HepG2 (cell line): ENCODE measurements around the gene ATP5F1C. TPM values are rescaled to one million over a fixed set of nuclear protein-coding genes. Genes with fewer than 3 reads are reported as not detected.
A peak's percentile ranks its signal among the peaks of the same experiment; 100 is the strongest.
"Not testable (repeated sequence)": the region's sequence is repeated elsewhere in the genome, so short reads cannot be mapped to it uniquely, and the experiment has no call there.

Experiments
- ATAC-seq: fragments of 200-7000 bp; cut with Tn5 transposase; 3 replicates; pipeline ENCODE4 v1.9.1; 2020; ENCODE audit warnings: mild to moderate bottlenecking, moderate library complexity
- BruUV-seq: library from RNA; stranded (reverse); fragments of 400-500 nt; replicated peaks from 2 replicates; lab custom pipeline; 2021; lab: Mats Ljungman, UMichigan
- CTCF ChIA-PET: fragments of 300-600 bp; formaldehyde crosslinking; extraction: SDS; loops from one replicate; lab custom pipeline; 2021; ENCODE audit warnings: low total read pairs, inconsistent platforms, low intra/inter-chr PET ratio; lab: Yijun Ruan, JAX
- POLR2A ChIA-PET: fragments of 350-600 bp; sonication (Branson Sonifier 250); formaldehyde crosslinking; loops from one replicate; lab custom pipeline; 2020; ENCODE audit warnings: antibody characterized with exemption, inconsistent platforms; lab: Yijun Ruan, JAX
- DNase-seq: peaks from one replicate; pipeline ENCODE4 v3.0.0-alpha.2; 2015; ENCODE audit warnings: low spot score
- FAIRE-seq: peaks from 3 replicates; lab custom pipeline; 2011; peaks lifted over from hg19 to GRCh38; lab: Jason Lieb, UNC
- H2AFZ ChIP-seq: one replicate; pipeline ENCODE4 v1.6.1; 2011; ENCODE audit warnings: low read length, inconsistent platforms
- H3K27ac ChIP-seq: fragments of 300-600 bp; 3 replicates; pipeline ENCODE4 v1.8.0; 2011; ENCODE audit warnings: mixed run types, mild to moderate bottlenecking, mixed read lengths, low read length, inconsistent platforms; ENCODE audit not compliant: insufficient read depth; ENCODE audit errors: extremely low read length
- H3K27me3 ChIP-seq, 2 experiments: fragments of 200-600 bp in 1 of 2; 2 replicates in 1 of 2; 3 replicates in 1 of 2; pipeline versions ENCODE4 v1.6.0 to v1.8.0; 2011; ENCODE audit warnings: low read length in 2 of 2, mild to moderate bottlenecking in 2 of 2, moderate library complexity in 2 of 2, inconsistent platforms in 1 of 2; ENCODE audit not compliant: insufficient read depth in 2 of 2, control insufficient read depth in 1 of 2
- H3K36me3 ChIP-seq, 2 experiments: fragments of 200-600 bp in 1 of 2; replicated peaks in 1 of 2; 2 replicates in 1 of 2; 3 replicates in 1 of 2; pipeline versions ENCODE4 v1.5.1 to v1.8.0; 2011; ENCODE audit warnings: low read length in 2 of 2, inconsistent platforms in 1 of 2; ENCODE audit not compliant: insufficient read depth in 2 of 2, control insufficient read depth in 1 of 2
- H3K4me1 ChIP-seq: 2 replicates; pipeline ENCODE4 v1.5.1; 2012; ENCODE audit warnings: low read length, inconsistent platforms; ENCODE audit not compliant: insufficient read depth
- H3K4me2 ChIP-seq: 2 replicates; pipeline ENCODE4 v1.6.0; 2011; ENCODE audit warnings: low read depth, low read length, inconsistent platforms
- H3K4me3 ChIP-seq, 3 experiments: fragments of 200-600 bp in 1 of 3; sonication (generic), shearing (Covaris generic) in 1 of 3; replicated peaks in 1 of 3; 2 replicates each; pipeline ENCODE4 v1.5.1; 2011 to 2016; ENCODE audit warnings: low read length in 3 of 3, inconsistent platforms in 2 of 3, low read depth in 2 of 3, mild to moderate bottlenecking in 2 of 3, control low read depth in 1 of 3, mixed read lengths in 1 of 3; ENCODE audit not compliant: insufficient read depth in 1 of 3
- H3K79me2 ChIP-seq: one replicate; pipeline ENCODE4 v1.6.1; 2011; ENCODE audit warnings: low read length, inconsistent platforms; ENCODE audit not compliant: insufficient read depth
- H3K9ac ChIP-seq: 2 replicates; pipeline ENCODE4 v1.6.0; 2011; ENCODE audit warnings: mild to moderate bottlenecking, low read depth, low read length, inconsistent platforms; ENCODE audit not compliant: insufficient read depth
- H3K9me3 ChIP-seq: 2 replicates; pipeline ENCODE4 v1.5.1; 2012; ENCODE audit warnings: mild to moderate bottlenecking, low read length
- H4K20me1 ChIP-seq: 2 replicates; pipeline ENCODE4 v1.6.0; 2011; ENCODE audit warnings: inconsistent platforms, mild to moderate bottlenecking, low read length, moderate library complexity; ENCODE audit not compliant: insufficient read depth
- ARID3A ChIP-seq: IDR thresholded peaks from 2 replicates; pipeline ENCODE4 v1.6.1; 2012; ENCODE audit warnings: low read depth, low read length, improper control_type of control experiment
- ARID5B ChIP-seq: IDR thresholded peaks from 2 replicates; pipeline ENCODE4 v1.4.0; 2020; ENCODE audit warnings: mild to moderate bottlenecking, missing genetic modification reagents
- FOXP4 ChIP-seq: sonication (generic); formaldehyde crosslinking; IDR thresholded peaks from 2 replicates; pipeline ENCODE4 v1.4.0; 2020; ENCODE audit warnings: missing genetic modification reagents
- MEF2D ChIP-seq: sonication (generic); formaldehyde crosslinking; IDR thresholded peaks from 2 replicates; pipeline ENCODE4 v1.5.1; 2020; ENCODE audit warnings: mild to moderate bottlenecking, missing genetic modification reagents
- PAXIP1 ChIP-seq: sonication (generic); formaldehyde crosslinking; conservative IDR thresholded peaks from 2 replicates; pipeline ENCODE4 v1.4.0; 2020; ENCODE audit warnings: mild to moderate bottlenecking, missing genetic modification reagents, moderate library complexity
- PITX1 ChIP-seq: sonication (generic); formaldehyde crosslinking; IDR thresholded peaks from 2 replicates; pipeline ENCODE4 v1.5.1; 2020; ENCODE audit warnings: mild to moderate bottlenecking, missing genetic modification reagents
- SALL1 ChIP-seq: sonication (generic); formaldehyde crosslinking; IDR thresholded peaks from 2 replicates; pipeline ENCODE4 v1.8.0; 2022; ENCODE audit warnings: mild to moderate bottlenecking, missing genetic modification reagents
- SAP130 ChIP-seq: IDR thresholded peaks from 2 replicates; pipeline ENCODE4 v1.6.1; 2016; ENCODE audit warnings: low read depth
- SIX4 ChIP-seq: sonication (generic); formaldehyde crosslinking; IDR thresholded peaks from 2 replicates; pipeline ENCODE4 v1.4.0; 2020; ENCODE audit warnings: missing genetic modification reagents
- SOX13 ChIP-seq, 3 experiments: fragments of 450-650 bp in 1 of 3; sonication (generic) in 1 of 3; formaldehyde crosslinking in 1 of 3; IDR thresholded peaks in 2 of 3; conservative IDR thresholded peaks in 1 of 3; 2 replicates each; pipeline versions ENCODE4 v1.5.0 to v1.6.1; 2016 to 2020; ENCODE audit warnings: antibody characterized with exemption in 1 of 3, mild to moderate bottlenecking in 1 of 3, missing compliant biosample characterization in 1 of 3, missing genetic modification reagents in 1 of 3, moderate library complexity in 1 of 3
- SP5 ChIP-seq: IDR thresholded peaks from 2 replicates; pipeline ENCODE4 v1.6.1; 2016; ENCODE audit warnings: low read depth, borderline replicate concordance
- TBX2 ChIP-seq: sonication (generic); formaldehyde crosslinking; IDR thresholded peaks from 2 replicates; pipeline ENCODE4 v1.5.0; 2020; ENCODE audit warnings: missing genetic modification reagents, mild to moderate bottlenecking, borderline replicate concordance
- WGBS: methylation state at CpG from one replicate; pipeline ENCODE4 v1.1.6; 2017; ENCODE audit warnings: low lambda C conversion rate; 5-methylcytosine and 5-hydroxymethylcytosine counted together
- in situ Hi-C: cut with HindIII; loops from 2 replicates; pipeline ENCODE4 v1.10.0; 2017; ENCODE audit warnings: low pct_unique_long_range_greater_than_20kb; ENCODE audit not compliant: extremely low pct_ligation_motif_present
- intact Hi-C: fragments of 100-400 bp; cut with micrococcal nuclease; formaldehyde crosslinking; loops from one replicate; pipeline ENCODE4 v1.10.0; 2022; ENCODE audit not compliant: unreplicated experiment
- polyA plus RNA-seq, 8 experiments: library from polyadenylated mRNA; depleted of rRNA in 3 of 8; stranded (reverse) in 7 of 8; unstranded in 1 of 8; fragments of >200 nt; fragmentation: Illumina TruSeq in 4 of 8; extraction: Trizol in 4 of 8; gene quantifications; 2 replicates each; pipeline versions ENCODE4 v1.2.1 to v1.2.3, GENCODE V29; 2011 to 2016; ENCODE audit warnings: low read depth in 4 of 8, missing spikeins in 1 of 8, mixed read lengths in 1 of 8; ENCODE audit not compliant: insufficient read depth in 1 of 8
- total RNA-seq, 5 experiments: library from RNA; depleted of rRNA; stranded (reverse); fragments of >200 nt; fragmentation: Illumina TruSeq; extraction: Trizol; gene quantifications; 2 replicates each; pipeline ENCODE4 v1.2.3, GENCODE V29; 2016; ENCODE audit warnings: low read depth in 1 of 5

The ATP5F1C gene
- total and polyA plus RNA-seq, 2 of the 13 experiments (the other 11 are each of a cell fraction or from before 2014, with no cell fraction given): 407 to 416 TPM

GRCh38 chr10:7811743-7812142 is 23.8 kb downstream of the ATP5F1C start:
- not testable (repeated sequence) for H2AFZ ChIP-seq; TF ChIP-seq SOX13 (IDR thresholded peaks at IDR 0.05)
- TF ChIP-seq ARID3A: 0 out of 2 replicates have a peak, but pooled peaks have one; percentile 42
- TF ChIP-seq SIX4 (CRISPR knock-in tag): peak; percentile 42; the same call in 1 of the 2 replicates
- peak; percentile 73 for TF ChIP-seq PAXIP1 (CRISPR knock-in tag)
- TF ChIP-seq MEF2D (CRISPR knock-in tag): peak; percentile 41; the same call in 1 of the 2 replicates
- peak; percentile 68; the same call in 1 of the 2 replicates for TF ChIP-seq SP5 (CRISPR knock-in tag)
- peak; percentile 83 for TF ChIP-seq PITX1 (CRISPR knock-in tag)
- peak; percentile 49; the same call in 1 of the 2 replicates for TF ChIP-seq FOXP4 (CRISPR knock-in tag)
- TF ChIP-seq SALL1 (CRISPR knock-in tag): peak; percentile 64; the same call in 1 of the 2 replicates
- TF ChIP-seq ARID5B (CRISPR knock-in tag): peak; percentile 72
- peak; percentile 78 for TF ChIP-seq TBX2
- TF ChIP-seq SOX13 (CRISPR knock-in tag; conservative IDR thresholded peaks at IDR 0.05 in 1 of 2, IDR thresholded peaks at IDR 0.05 in 1 of 2): peak in 1 of 2 experiments; percentile 17; a peak in 1 of 4 replicates
- 0 out of 2 replicates have a peak, but pooled peaks have one; percentile 28 for TF ChIP-seq SAP130 (CRISPR knock-in tag)

More at GRCh38 chr10:7811743-7812142, 23.8 kb downstream of the ATP5F1C start:
- H3K79me2 ChIP-seq, H3K9me3 ChIP-seq, intact Hi-C loops, H3K9ac ChIP-seq, H4K20me1 ChIP-seq, BruUV-seq, in situ Hi-C loops, H3K27me3 ChIP-seq, H3K27ac ChIP-seq, CTCF ChIA-PET: not testable (repeated sequence)
- peak overlapping the region; percentile 65 for H3K4me2 ChIP-seq
- POLR2A ChIA-PET: interaction anchor here (0.8 kb wide), 1 partner anchor 24 kb away, joined by 3 read pairs; the partner anchor contains the start of genes ATP5F1C and KIN
- DNase-seq (peak; percentile 62), ATAC-seq (peak; percentile 78), FAIRE-seq (peak; percentile 60)
- 4% methylated on average over 7 of the region's 7 CpGs for WGBS
- H3K4me3 ChIP-seq: peak overlapping the region; percentile 8 to 32 (median 26); a peak in 4 of 6 replicates
- peaks cover 2 to 11% of the 10 kb centered on the region in 2 experiments; a peak in 3 of 5 replicates for H3K36me3 ChIP-seq
- H3K4me1 ChIP-seq: peaks cover 46% of the 10 kb centered on the region
